Stimulated activated CD4-positive, alpha-beta T cell treated with anti-CD3 and anti-CD28 coated beads, Interleukin-1b, Interleukin-23, amount 100 ng/mL, for 4 hours (primary cell): ENCODE data around the gene CGGBP1.
A peak's percentile ranks its signal among the peaks of the same experiment; 100 is the strongest.

ENCODE experiments used
- DNase-seq, 2 donors: peaks; one replicate each; pipeline ENCODE4 v3.0.0-alpha.2; 2020; ENCODE audit warnings: low read depth in 2 of 2

CGGBP1 gene, protein sequence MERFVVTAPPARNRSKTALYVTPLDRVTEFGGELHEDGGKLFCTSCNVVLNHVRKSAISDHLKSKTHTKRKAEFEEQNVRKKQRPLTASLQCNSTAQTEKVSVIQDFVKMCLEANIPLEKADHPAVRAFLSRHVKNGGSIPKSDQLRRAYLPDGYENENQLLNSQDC

DNA sequence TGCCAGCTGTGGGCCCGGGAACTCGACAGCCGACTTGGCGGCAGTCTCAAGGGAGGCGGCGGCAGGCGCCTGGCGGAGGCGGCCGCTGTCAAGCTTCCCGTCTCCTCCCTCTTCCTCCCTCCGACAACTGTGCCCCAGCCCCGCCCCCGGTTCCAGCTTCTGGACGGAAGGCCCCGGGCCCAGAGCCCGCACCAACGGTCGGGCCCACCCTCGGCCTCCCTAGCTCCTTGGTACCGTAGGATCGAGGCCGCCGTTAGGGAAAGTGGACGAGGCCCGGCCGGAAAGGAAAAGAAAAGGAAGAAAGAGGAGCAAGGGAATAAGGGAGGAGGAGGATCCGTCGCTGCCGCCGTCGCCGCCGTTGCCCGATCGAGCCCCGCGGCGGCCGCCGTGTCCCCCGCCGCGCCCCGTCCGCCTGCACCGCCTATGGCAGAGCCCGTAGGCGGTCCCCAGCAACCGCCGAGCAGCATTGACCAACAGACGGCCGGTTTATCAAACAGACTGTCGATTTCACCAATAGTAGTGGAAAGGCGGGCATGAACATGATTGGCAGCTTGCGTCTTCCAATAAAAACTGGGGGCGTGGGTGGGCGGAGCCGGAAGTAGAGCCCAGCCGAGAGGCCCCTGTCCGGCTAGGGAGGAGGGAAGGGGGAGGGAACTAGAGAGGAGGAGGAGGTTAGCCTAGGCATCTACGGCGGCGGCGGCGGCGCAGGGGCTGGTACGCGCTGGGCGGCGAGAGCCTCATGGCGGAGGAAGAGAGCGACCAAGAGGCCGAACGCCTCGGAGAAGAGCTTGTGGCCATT, at the start of gene CGGBP1, which contains the start of gene ZNF654:
CGGBP1 (minus strand) TSS at position 425 of the 799 bp plus-strand sequence. CDS start 3,029 bp downstream, outside the sequence.
ZNF654 (plus strand) TSS at position 675 of the 799 bp plus-strand sequence; CDS start at position 740, 65 bp downstream.
- DNase-seq: peak; percentile 97 to 99

GRCh38 chr3:88105325-88105724, 46.5 kb upstream of the CGGBP1 start:
- no peak for DNase-seq

- no peak for DNase-seq
Measured at GRCh38 chr3:88101142-88101541, 42.3 kb upstream of the CGGBP1 start.

GRCh38 chr3:88093266-88093665, 34.5 kb upstream of the CGGBP1 start:
- DNase-seq: no peak

DNA sequence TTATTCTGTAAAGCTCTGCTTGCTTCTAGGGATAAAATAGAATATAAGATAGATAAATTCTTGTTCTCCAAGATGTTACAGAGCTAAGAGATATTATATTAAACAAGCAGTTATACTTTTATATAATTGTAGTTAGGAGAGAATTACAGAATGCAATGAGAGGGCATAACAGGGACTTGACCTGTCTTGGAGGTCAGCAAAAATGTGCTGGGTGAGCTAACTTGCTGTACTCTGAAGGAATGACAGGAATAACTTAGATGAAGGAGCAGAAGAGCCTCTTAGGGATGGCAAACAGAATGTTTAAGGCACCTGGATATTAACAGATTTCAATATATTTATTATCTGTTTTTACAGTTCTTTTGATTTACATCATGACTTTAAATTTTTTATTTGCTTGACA, 33.5 kb upstream of the CGGBP1 start:
- DNase-seq: no peak

DNA sequence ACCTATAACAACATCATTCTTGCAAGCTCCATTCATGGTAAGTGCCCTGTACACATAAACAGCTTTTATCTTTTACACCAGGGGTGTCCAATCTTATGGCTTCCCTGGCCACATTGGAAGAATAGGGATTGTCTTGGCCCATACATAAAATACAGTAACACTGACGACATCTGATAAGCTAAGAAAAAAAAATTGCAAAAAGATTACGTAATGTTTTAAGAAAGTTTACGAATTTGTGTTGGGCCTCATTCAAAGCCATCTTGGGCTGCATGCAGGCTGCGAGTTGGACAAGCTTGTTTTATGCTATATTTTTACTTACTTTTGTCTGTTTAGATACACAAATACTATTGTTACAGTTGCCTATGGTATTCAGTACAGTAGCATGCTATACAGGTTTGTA, 31.9 kb upstream of the CGGBP1 start:
- no peak for DNase-seq

- DNase-seq: no peak
Measured at GRCh38 chr3:88084097-88084501, 25.3 kb upstream of the CGGBP1 start.

- no peak for DNase-seq
Measured at GRCh38 chr3:88082854-88083253, 24.0 kb upstream of the CGGBP1 start.

DNA sequence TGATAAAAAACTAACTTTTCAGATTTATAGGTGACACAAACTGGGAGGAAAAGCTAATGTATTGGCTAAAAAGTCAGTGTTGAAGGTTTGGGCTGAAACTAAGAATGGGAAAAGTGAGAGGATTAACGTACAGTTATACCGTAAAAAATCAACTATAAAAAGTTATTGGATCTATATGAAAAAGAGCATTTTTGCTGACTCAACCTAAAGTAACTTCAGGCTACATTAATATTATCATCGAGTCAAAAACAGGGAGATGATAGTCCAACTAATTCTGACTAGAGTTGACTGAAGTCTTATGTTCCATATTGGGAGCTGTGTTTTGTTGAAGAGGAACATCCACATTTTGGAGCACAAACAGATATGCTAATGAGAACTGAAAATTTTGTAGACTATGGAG, 20.1 kb upstream of the CGGBP1 start:
- no peak for DNase-seq

DNA sequence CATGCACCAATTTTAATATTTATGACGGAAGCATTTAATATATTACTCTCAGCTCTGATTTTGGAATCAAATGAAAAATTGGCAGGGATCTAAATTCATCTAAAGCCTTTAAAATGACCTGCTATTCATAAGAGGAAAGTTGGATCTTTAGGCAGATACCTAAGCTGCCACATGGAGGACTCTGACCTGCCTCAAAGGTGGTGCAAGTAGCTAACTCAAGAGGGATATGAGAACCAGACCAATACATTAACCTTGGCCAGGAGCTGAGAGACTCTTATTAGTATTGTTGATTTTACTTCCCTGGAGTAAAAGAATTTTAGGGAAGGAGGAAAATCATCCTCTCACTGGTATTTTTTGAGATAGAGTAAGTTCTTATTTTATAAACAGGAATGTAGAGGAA, 17.9 kb upstream of the CGGBP1 start:
- no peak for DNase-seq

- DNase-seq: no peak
Measured at GRCh38 chr3:88075497-88075896, 16.7 kb upstream of the CGGBP1 start.

GRCh38 chr3:88075072-88075471, 16.3 kb upstream of the CGGBP1 start:
- no peak for DNase-seq

- no peak for DNase-seq
Measured at GRCh38 chr3:88061746-88062145, 2.9 kb upstream of the CGGBP1 start.

- DNase-seq: no peak
Measured at GRCh38 chr3:88059380-88060170, 770 bp upstream of the CGGBP1 start.

DNA sequence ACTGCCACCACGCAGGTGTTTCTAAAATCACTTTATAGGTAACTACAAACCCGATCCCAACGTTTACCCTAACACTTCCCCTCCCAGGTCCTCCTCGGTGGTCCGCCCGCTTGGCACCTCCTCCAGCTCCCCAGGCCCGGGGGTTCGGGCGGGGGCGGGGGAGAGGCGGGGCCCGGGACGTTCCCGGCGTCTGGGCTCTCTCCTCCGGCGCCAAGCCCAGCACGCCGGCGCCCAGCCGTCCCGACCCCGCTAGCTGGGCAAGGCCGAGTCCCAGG, 562 bp downstream of the CGGBP1 start:
- no peak for DNase-seq

- no peak for DNase-seq
Measured at GRCh38 chr3:88057630-88058305, 1.0 kb downstream of the CGGBP1 start.

DNA sequence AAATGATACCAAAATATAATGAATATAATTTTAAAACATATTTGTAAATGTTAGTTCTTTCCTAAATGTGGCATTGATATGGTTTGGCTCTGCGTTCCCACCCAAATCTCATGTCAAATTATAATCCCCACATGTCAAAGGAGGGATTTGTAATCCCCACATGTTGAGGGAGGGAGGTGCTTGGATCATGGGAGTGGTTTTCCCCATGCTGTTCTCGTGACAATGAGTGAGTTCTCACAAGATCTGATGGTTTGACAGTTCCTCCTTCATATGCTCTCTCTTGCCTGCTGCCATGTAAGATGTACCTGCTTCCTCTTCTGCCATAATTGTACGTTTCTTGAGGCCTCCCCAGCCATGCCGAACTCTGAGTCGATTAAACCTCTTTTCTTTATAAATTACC, 12.0 kb downstream of the CGGBP1 start:
- DNase-seq: no peak

DNA sequence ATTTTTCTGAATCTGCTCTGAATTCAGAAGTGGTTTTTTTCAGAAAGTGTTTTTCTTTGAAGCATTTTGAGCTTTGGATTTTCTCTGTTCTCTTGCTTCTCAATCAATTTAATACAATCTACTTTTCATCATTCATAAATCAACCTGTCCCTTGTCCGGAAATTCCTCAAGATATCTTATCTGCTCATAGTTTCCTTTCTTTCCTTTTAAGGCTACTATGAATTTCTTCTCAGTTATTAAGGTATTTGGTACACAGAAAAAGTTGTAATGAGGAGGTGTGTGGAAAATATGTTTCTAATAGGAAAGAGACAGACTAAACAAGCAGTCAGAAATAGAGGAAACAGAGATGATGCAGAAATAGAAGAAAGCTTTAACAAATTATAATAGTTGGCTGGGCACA, 14.4 kb downstream of the CGGBP1 start:
- no peak for DNase-seq

GRCh38 chr3:88041005-88041404, 17.8 kb downstream of the CGGBP1 start:
- no peak for DNase-seq

DNA sequence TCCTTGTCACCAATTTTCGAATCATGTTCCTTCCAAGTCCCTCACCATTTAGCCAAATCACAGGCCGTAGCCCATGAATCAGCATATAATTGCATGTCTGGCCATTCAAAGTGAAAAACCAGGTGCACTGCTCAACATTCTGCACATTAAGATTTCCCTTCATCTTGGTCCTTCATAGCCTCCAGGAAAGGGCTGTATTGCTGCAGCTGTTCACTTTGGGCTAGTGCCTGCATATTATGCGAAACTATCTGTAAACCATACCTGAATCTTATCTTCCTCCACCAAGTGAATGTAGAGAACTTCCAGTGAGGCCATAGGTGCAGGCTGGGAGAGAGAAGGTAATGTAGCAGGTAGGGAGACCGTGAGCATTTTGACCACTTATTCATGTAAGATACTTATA, 18.3 kb downstream of the CGGBP1 start:
- no peak for DNase-seq

DNA sequence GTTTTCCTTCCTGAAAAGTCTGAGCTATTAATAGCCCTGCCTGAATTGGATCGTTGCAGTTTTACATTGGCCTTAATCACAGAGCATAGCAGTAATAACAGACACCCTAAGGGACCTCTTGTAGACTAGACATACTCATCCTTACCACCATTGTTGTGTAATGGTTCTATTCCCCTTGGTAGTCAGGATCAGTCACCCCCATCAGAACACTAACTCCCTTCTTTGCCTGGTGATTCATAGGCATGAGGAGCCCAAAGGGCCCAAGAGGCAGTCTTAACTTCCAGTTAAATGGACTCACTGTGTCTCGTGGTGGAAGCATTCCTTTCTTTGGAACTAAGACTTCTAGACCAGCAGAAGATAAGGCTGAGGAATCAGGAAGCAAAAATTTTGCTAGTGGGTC, 20.2 kb downstream of the CGGBP1 start:
- DNase-seq: no peak

DNA sequence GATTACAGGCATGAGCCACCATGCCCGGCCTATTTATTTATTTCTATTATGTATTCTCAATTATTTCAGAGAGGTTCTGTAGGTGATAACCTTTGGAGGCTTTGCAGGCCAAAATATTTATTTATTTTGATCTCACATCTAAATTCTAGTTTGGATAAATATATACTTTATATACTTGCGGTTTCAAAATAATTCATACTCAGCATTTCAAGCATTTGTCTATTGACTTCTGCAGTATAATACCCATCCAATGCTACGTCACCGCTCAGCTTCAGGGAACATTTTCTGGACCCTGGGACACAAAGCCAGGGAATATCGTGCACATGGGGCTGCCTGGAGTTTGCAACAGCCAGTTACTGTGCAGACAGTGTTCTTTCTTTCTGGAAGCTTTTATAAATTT, 22.6 kb downstream of the CGGBP1 start:
- DNase-seq: no peak
